K562 (cell line): Measurements from ENCODE around the gene RNF4. TPM values are rescaled to one million over a fixed set of nuclear protein-coding genes. Genes with fewer than 3 reads are reported as not detected.
A peak's percentile ranks its signal among the peaks of the same experiment; 100 is the strongest.

ENCODE experiments used
- ERF ChIP-seq: fragments of 450-650 bp; formaldehyde crosslinking; IDR thresholded peaks from 2 replicates; pipeline ENCODE4 v1.4.0; 2020; ENCODE audit warnings: mild to moderate bottlenecking, mixed read lengths
- HDAC8 ChIP-seq: fragments of 450-650 bp; IDR thresholded peaks from 2 replicates; pipeline ENCODE4 v1.6.1; 2016; ENCODE audit warnings: mild to moderate bottlenecking, missing genetic modification characterization, moderate library complexity, missing compliant biosample characterization
- HIVEP1 ChIP-seq: fragments of 250-450 bp; sonication (Bioruptor Pico); IDR thresholded peaks from 2 replicates; pipeline ENCODE4 v1.4.0; 2020; ENCODE audit warnings: mild to moderate bottlenecking
- HNRNPL ChIP-seq: fragments of 200-400 bp; formaldehyde crosslinking; IDR thresholded peaks from 2 replicates; pipeline ENCODE4 v1.6.1; 2017; ENCODE audit warnings: low read depth, mild to moderate bottlenecking, low read length
- KLF1 ChIP-seq: fragments of 450-650 bp; IDR thresholded peaks from 2 replicates; pipeline ENCODE4 v1.6.1; 2016; ENCODE audit warnings: missing genetic modification characterization, missing compliant biosample characterization
- L3MBTL2 ChIP-seq: fragments of 450-650 bp; IDR thresholded peaks from 2 replicates; pipeline ENCODE4 v1.6.1; 2016; ENCODE audit warnings: mild to moderate bottlenecking, moderate library complexity
- NEUROD1 ChIP-seq: fragments of 150-350 bp; IDR thresholded peaks from 2 replicates; pipeline ENCODE4 v1.6.1; 2014; ENCODE audit warnings: borderline replicate concordance, low read length, low read depth; ENCODE audit not compliant: partially characterized antibody
- POLR2B ChIP-seq: fragments of 450-650 bp; IDR thresholded peaks from 2 replicates; pipeline ENCODE4 v1.6.1; 2018; ENCODE audit warnings: low read depth; ENCODE audit not compliant: partially characterized antibody
- PREB ChIP-seq: sonication (generic); formaldehyde crosslinking; IDR thresholded peaks from 2 replicates; pipeline ENCODE4 v1.8.1; 2023; ENCODE audit warnings: mild to moderate bottlenecking, missing genetic modification reagents
- PTBP1 ChIP-seq: fragments of 200-400 bp; formaldehyde crosslinking; IDR thresholded peaks from 2 replicates; pipeline ENCODE4 v1.6.1; 2017; ENCODE audit warnings: low read depth, low read length
- RFX7 ChIP-seq: fragments of 250-450 bp; sonication (Bioruptor Pico); IDR thresholded peaks from 2 replicates; pipeline ENCODE4 v1.5.1; 2021; ENCODE audit warnings: mild to moderate bottlenecking
- TAL1 ChIP-seq: fragments of 450-650 bp; IDR thresholded peaks from 2 replicates; pipeline ENCODE4 v1.6.1; 2016; ENCODE audit warnings: mild to moderate bottlenecking
- TCFL5 ChIP-seq: fragments of 250-450 bp; sonication (Bioruptor Pico); conservative IDR thresholded peaks from 2 replicates; pipeline ENCODE4 v1.6.1; 2021; ENCODE audit warnings: mild to moderate bottlenecking, moderate library complexity, matching md5 sums
- TFAP4 ChIP-seq: sonication (generic); formaldehyde crosslinking; IDR thresholded peaks from 2 replicates; pipeline ENCODE4 v1.8.0; 2022; ENCODE audit warnings: missing genetic modification reagents, mild to moderate bottlenecking, moderate library complexity, borderline replicate concordance
- ZEB2 ChIP-seq: fragments of 450-650 bp; IDR thresholded peaks from 2 replicates; pipeline ENCODE4 v1.6.1; 2016
- ZFP36 ChIP-seq: fragments of 150-350 bp; IDR thresholded peaks from 2 replicates; pipeline ENCODE4 v1.6.1; 2018; ENCODE audit warnings: low read length, low read depth; ENCODE audit not compliant: partially characterized antibody
- ZNF133 ChIP-seq: fragments of 250-450 bp; sonication (Bioruptor Pico); IDR thresholded peaks from 2 replicates; pipeline ENCODE4 v1.4.0; 2020; ENCODE audit warnings: mild to moderate bottlenecking
- ZNF134 ChIP-seq: fragments of 250-450 bp; sonication (Bioruptor Pico); conservative IDR thresholded peaks from 2 replicates; pipeline ENCODE4 v1.4.0; 2020
- ZNF584 ChIP-seq: fragments of 200-800 bp; sonication (Bioruptor generic); IDR thresholded peaks from 2 replicates; pipeline ENCODE4 v1.6.1; 2016; ENCODE audit warnings: low read depth, mild to moderate bottlenecking, missing genetic modification characterization, missing compliant biosample characterization
- ZNF699 ChIP-seq: fragments of 250-450 bp; sonication (Bioruptor Pico); IDR thresholded peaks from 2 replicates; pipeline ENCODE4 v1.8.0; 2021; ENCODE audit warnings: mild to moderate bottlenecking, moderate library complexity; ENCODE audit not compliant: insufficient replicate concordance
- polyA plus RNA-seq, 8 experiments: library from polyadenylated mRNA; depleted of rRNA in 4 of 8; stranded (reverse) in 5 of 8; unstranded in 3 of 8; fragments of >200 nt; fragmentation: Nextera tagmentation in 2 of 8; fragmentation: Illumina TruSeq in 1 of 8; extraction: Ambion mirVana in 2 of 8; extraction: Trizol in 1 of 8; gene quantifications; 2 replicates each; pipeline versions ENCODE4 v1.2.1 to v1.2.3, GENCODE V29; 2011 to 2014; ENCODE audit warnings: inconsistent platforms in 1 of 8, missing spikeins in 1 of 8
- total RNA-seq, 7 experiments: library from RNA; depleted of rRNA in 6 of 7; stranded (reverse); fragments of >200 nt in 6 of 7; fragmentation: Illumina TruSeq in 2 of 7; extraction: Trizol in 2 of 7; gene quantifications; 2 replicates each; pipeline versions ENCODE4 v1.2.1 to v1.2.3, GENCODE V29; 2011 to 2021; ENCODE audit warnings: low replicate concordance in 1 of 7
- TF ChIP-seq, protein P1 (sequence below): fragments of 250-450 bp; sonication (Bioruptor Pico); IDR thresholded peaks from 2 replicates; pipeline ENCODE4 v1.5.0; 2022; ENCODE audit warnings: mild to moderate bottlenecking
- TF ChIP-seq, protein P2 (sequence below), 2 experiments: IDR thresholded peaks in 1 of 2; conservative IDR thresholded peaks in 1 of 2; 2 replicates each; pipeline ENCODE4 v1.6.1; 2016; ENCODE audit warnings: low read depth in 2 of 2, mild to moderate bottlenecking in 1 of 2, missing compliant biosample characterization in 1 of 2, missing genetic modification characterization in 1 of 2, moderate library complexity in 1 of 2

RNF4 gene
- total and polyA plus RNA-seq, 9 of the 15 experiments (the other 6 are each of a cell fraction or from before 2014, with no cell fraction given): 19.2 to 59.3 (median 44.8) TPM

DNA sequence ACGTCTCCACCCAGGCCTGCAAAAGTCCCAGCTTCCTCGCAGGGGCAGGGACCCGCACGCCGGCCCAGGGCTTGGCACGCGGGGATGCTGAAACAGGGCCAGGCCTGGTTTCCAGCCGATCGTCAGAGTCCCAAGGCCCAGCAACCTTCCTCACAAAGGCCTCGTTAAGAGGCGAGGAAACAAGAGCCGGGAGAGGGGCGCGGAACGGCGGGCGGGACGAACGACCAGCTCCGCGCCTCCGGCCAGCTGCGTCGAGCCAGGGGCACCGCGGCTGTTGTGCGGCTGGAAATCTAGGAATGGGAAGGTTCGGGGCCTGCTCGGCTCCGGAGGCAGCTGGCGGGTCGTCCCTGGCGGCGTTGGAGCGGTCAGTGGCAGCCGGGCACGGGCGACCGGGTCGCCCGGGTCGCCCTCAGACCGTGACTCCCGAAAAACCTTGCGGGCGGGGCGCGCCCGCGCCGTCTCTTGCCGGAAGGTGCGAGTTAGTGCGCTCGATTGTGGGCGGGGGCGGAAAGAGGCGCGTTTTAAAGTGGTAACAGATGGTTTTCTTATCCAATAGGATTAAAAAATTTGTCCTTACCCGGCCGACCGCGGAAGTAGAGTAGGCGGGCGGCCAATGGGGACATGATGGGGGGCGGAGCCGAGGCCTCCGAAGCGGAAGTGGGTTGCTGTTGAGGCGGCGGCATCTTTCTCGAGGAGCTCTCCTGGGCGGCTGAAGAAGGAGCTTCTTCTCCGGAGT, at the start of gene RNF4 (continued):
- TF ChIP-seq PREB: no peak
- no peak for TF ChIP-seq ZNF699 (CRISPR knock-in tag)
- peak; percentile 66 for TF ChIP-seq POLR2B
- TF ChIP-seq HNRNPL: no peak; the same call in 1 of the 2 replicates
- peak; percentile 84 for TF ChIP-seq L3MBTL2
- TF ChIP-seq ZFP36: no peak
- no peak for TF ChIP-seq ZNF133 (CRISPR knock-in tag)
- TF ChIP-seq NEUROD1: peak; percentile 48
- TF ChIP-seq, protein P1, sequence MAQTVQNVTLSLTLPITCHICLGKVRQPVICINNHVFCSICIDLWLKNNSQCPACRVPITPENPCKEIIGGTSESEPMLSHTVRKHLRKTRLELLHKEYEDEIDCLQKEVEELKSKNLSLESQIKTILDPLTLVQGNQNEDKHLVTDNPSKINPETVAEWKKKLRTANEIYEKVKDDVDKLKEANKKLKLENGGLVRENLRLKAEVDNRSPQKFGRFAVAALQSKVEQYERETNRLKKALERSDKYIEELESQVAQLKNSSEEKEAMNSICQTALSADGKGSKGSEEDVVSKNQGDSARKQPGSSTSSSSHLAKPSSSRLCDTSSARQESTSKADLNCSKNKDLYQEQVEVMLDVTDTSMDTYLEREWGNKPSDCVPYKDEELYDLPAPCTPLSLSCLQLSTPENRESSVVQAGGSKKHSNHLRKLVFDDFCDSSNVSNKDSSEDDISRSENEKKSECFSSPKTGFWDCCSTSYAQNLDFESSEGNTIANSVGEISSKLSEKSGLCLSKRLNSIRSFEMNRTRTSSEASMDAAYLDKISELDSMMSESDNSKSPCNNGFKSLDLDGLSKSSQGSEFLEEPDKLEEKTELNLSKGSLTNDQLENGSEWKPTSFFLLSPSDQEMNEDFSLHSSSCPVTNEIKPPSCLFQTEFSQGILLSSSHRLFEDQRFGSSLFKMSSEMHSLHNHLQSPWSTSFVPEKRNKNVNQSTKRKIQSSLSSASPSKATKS (CRISPR knock-in tag): no peak
- TF ChIP-seq TFAP4 (CRISPR knock-in tag): peak; percentile 74
- no peak for TF ChIP-seq ERF
- TF ChIP-seq RFX7 (CRISPR knock-in tag): no peak
- 0 out of 2 replicates have a peak, but pooled peaks have one; percentile 42 for TF ChIP-seq HDAC8 (tag)
- peak; percentile 34; the same call in 1 of the 2 replicates for TF ChIP-seq KLF1 (tag)
- TF ChIP-seq TCFL5 (CRISPR knock-in tag): no peak
- no peak for TF ChIP-seq PTBP1
- TF ChIP-seq, protein P2, sequence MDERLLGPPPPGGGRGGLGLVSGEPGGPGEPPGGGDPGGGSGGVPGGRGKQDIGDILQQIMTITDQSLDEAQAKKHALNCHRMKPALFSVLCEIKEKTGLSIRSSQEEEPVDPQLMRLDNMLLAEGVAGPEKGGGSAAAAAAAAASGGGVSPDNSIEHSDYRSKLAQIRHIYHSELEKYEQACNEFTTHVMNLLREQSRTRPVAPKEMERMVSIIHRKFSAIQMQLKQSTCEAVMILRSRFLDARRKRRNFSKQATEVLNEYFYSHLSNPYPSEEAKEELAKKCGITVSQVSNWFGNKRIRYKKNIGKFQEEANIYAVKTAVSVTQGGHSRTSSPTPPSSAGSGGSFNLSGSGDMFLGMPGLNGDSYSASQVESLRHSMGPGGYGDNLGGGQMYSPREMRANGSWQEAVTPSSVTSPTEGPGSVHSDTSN (CRISPR knock-in tag; IDR thresholded peaks at IDR 0.05; ENCODE audit: low read depth): peak; percentile 31; the same call in 1 of the 2 replicates
- TF ChIP-seq, protein P2 (tag; conservative IDR thresholded peaks at IDR 0.05; ENCODE audit: low read depth): peak; percentile 92
- no peak for TF ChIP-seq ZNF134 (CRISPR knock-in tag)
- TF ChIP-seq ZEB2: no peak
- TF ChIP-seq HIVEP1: no peak
- TF ChIP-seq ZNF584 (CRISPR knock-in tag): no peak
- TF ChIP-seq TAL1: no peak
